Activated CD4-positive, alpha-beta memory T cell treated with anti-CD3 and anti-CD28 coated beads for 36 hours (primary cell): ENCODE data around the gene CDC42EP1. TPM values are rescaled to one million over a fixed set of nuclear protein-coding genes. Genes with fewer than 3 reads are reported as not detected.

Experiments used
- CTCF ChIA-PET: fragments of 350-600 bp; sonication (Branson Sonifier 250); formaldehyde crosslinking; loops from one replicate; lab custom pipeline; 2021; ENCODE audit warnings: antibody characterized with exemption, inconsistent platforms; lab: Charles Lee
- POLR2A ChIA-PET: fragments of 350-600 bp; sonication (Branson Sonifier 250); formaldehyde crosslinking; loops from one replicate; lab custom pipeline; 2021; ENCODE audit warnings: antibody characterized with exemption; lab: Charles Lee
- DNase-seq: peaks from one replicate; pipeline ENCODE4 v3.0.0-alpha.2; 2020
- H3K27ac Mint-ChIP-seq: one replicate; pipeline ENCODE4 v1.8.0; 2021; ENCODE audit warnings: mixed read lengths
- H3K27me3 Mint-ChIP-seq: one replicate; pipeline ENCODE4 v1.8.0; 2021; ENCODE audit warnings: mixed read lengths
- H3K36me3 Mint-ChIP-seq: one replicate; pipeline ENCODE4 v1.8.0; 2021; ENCODE audit warnings: mixed read lengths
- H3K4me1 Mint-ChIP-seq: one replicate; pipeline ENCODE4 v1.8.0; 2021; ENCODE audit warnings: low read depth, mixed read lengths
- H3K4me3 Mint-ChIP-seq: one replicate; pipeline ENCODE4 v1.8.0; 2021; ENCODE audit warnings: mild to moderate bottlenecking, mixed read lengths
- H3K9me3 Mint-ChIP-seq: one replicate; pipeline ENCODE4 v1.8.0; 2021; ENCODE audit warnings: mixed read lengths
- intact Hi-C: fragments of 100-400 bp; cut with micrococcal nuclease; formaldehyde crosslinking; loops from one replicate; pipeline ENCODE4 v1.15.1; 2023
- total RNA-seq, 2 experiments: library from RNA; stranded (reverse); gene quantifications; one replicate each; pipeline ENCODE4 v1.2.3, GENCODE V29; 2021

The CDC42EP1 gene
- total RNA-seq, 2 experiments from 2014 or later: 1.4 to 1.9 TPM

GRCh38 chr22:37618674-37619073, 58.4 kb downstream of the CDC42EP1 start:
- intact Hi-C loops: no loop called here
- Mint-ChIP-seq H3K27me3 (no peaks in the 10 kb centered on the region), H3K4me3 (no peak overlapping the region), H3K36me3 (peaks cover 8% of the 10 kb centered on the region), H3K4me1 (peaks cover 5% of the 10 kb centered on the region), H3K27ac (no peak overlapping the region), H3K9me3 (no peaks in the 10 kb centered on the region)
- DNase-seq: no peak
- ChIA-PET POLR2A (interaction anchor here (1.2 kb wide), 1 partner anchor 18 kb away, joined by 3 read pairs; no protein-coding TSS in a partner anchor), CTCF (interaction anchor here (1.0 to 7.6 kb wide), 2 partner anchors 25 to 63 kb away, joined by 4 to 57 read pairs; no protein-coding TSS in a partner anchor)

Other genes with a start within 250 kb of the CDC42EP1 start
- gene ELFN2, start 133.0 kb upstream of the CDC42EP1 start, total RNA-seq: under 1 TPM; 0.39 to 0.57 TPM
- gene MFNG, start 74.1 kb upstream of the CDC42EP1 start, total RNA-seq: 100 to 1,000 TPM; 101 to 106 TPM
- under 1 TPM in 1 of 2 experiments, not detected in 1; 0.12 TPM for gene CARD10, start 41.1 kb upstream of the CDC42EP1 start, total RNA-seq
- not detected for gene LGALS2, start 19.6 kb downstream of the CDC42EP1 start, total RNA-seq
- gene GGA1, start 48.4 kb downstream of the CDC42EP1 start, total RNA-seq: 10 to 100 TPM; 59.0 to 61.1 TPM
- gene SH3BP1, start 79.2 kb downstream of the CDC42EP1 start, total RNA-seq: 100 to 1,000 TPM in 1 of 2 experiments, 10 to 100 TPM in 1; 97.6 to 102 TPM
- 10 to 100 TPM; 21.9 to 22.9 TPM for gene PDXP, start 98.2 kb downstream of the CDC42EP1 start, total RNA-seq
- 100 to 1,000 TPM; 816 to 833 TPM for gene LGALS1, start 115.2 kb downstream of the CDC42EP1 start, total RNA-seq
- gene NOL12, start 125.9 kb downstream of the CDC42EP1 start, total RNA-seq: 10 to 100 TPM; 32.5 to 33.3 TPM
- 10 to 100 TPM; 25.0 to 26.8 TPM for gene TRIOBP, start 136.6 kb downstream of the CDC42EP1 start, total RNA-seq
- gene GCAT, start 247.5 kb downstream of the CDC42EP1 start, total RNA-seq: 10 to 100 TPM; 21.8 TPM